Activated effector memory CD4-positive, alpha-beta T cell treated with anti-CD3 and anti-CD28 coated beads, Interleukin-2, amount 50 U/mL, for 16 hours (primary cell): ENCODE data around the gene EGF.
"Not testable (repeated sequence)": the region's sequence is repeated elsewhere in the genome, so short reads cannot be mapped to it uniquely, and the experiment has no call there.

Source experiments
- DNase-seq: peaks from one replicate; pipeline ENCODE4 v3.0.0-alpha.2; 2020

EGF gene

GRCh38 chr4:109998867-109999584 is 86.3 kb downstream of the EGF start:
- no peak for DNase-seq

GRCh38 chr4:109999585-109999912 is 86.9 kb downstream of the EGF start:
- DNase-seq, result no peak

GRCh38 chr4:110002326-110002725 is 89.6 kb downstream of the EGF start:
- no peak for DNase-seq

- DNase-seq, result no peak
Measured at GRCh38 chr4:110003401-110004187, 90.9 kb downstream of the EGF start.

- DNase-seq, result no peak
Measured at GRCh38 chr4:110004556-110004955, 91.9 kb downstream of the EGF start.

- no peak for DNase-seq
Measured at GRCh38 chr4:110005461-110006056, 92.9 kb downstream of the EGF start.

GRCh38 chr4:110007217-110007616 is 94.5 kb downstream of the EGF start:
- DNase-seq, result no peak

GRCh38 chr4:110008540-110008939 is 95.9 kb downstream of the EGF start:
- DNase-seq, result no peak

GRCh38 chr4:110009550-110009949 is 96.9 kb downstream of the EGF start:
- no peak for DNase-seq

- no peak for DNase-seq
Measured at GRCh38 chr4:110010797-110011196, 98.1 kb downstream of the EGF start.

- no peak for DNase-seq
Measured at GRCh38 chr4:110012917-110013316, 100.2 kb downstream of the EGF start.

- DNase-seq, result no peak
Measured at GRCh38 chr4:110014233-110014632, 101.5 kb downstream of the EGF start.

- no peak for DNase-seq
Measured at GRCh38 chr4:110019153-110019552, 106.5 kb downstream of the EGF start.

- DNase-seq, result no peak
Measured at GRCh38 chr4:110020139-110020538, 107.5 kb downstream of the EGF start.

- DNase-seq, result no peak
Measured at GRCh38 chr4:110020646-110021443, 108.2 kb downstream of the EGF start.

GRCh38 chr4:110022457-110022856 is 109.8 kb downstream of the EGF start:
- no peak for DNase-seq

GRCh38 chr4:110025056-110025455 is 112.4 kb downstream of the EGF start:
- DNase-seq, result no peak

GRCh38 chr4:110025718-110026117 is 113.0 kb downstream of the EGF start:
- DNase-seq, result no peak

- DNase-seq, result no peak
Measured at GRCh38 chr4:110032603-110033002, 119.9 kb downstream of the EGF start.

- DNase-seq, result no peak
Measured at GRCh38 chr4:110033355-110034025, 120.8 kb downstream of the EGF start.

GRCh38 chr4:110034026-110034393 is 121.3 kb downstream of the EGF start:
- DNase-seq, result no peak

- not testable (repeated sequence) for DNase-seq
Measured at GRCh38 chr4:110039164-110039563, 126.5 kb downstream of the EGF start.

GRCh38 chr4:110041735-110042134 is 129.1 kb downstream of the EGF start:
- no peak for DNase-seq
